IMR-90 (cell line): ENCODE data around the gene PEAK1. TPM values are rescaled to one million over a fixed set of nuclear protein-coding genes. Genes with fewer than 3 reads are reported as not detected.

Source experiments
- ATAC-seq: fragments of 200-7000 bp; cut with Tn5 transposase; 2 replicates; pipeline ENCODE4 v1.9.1; 2020; ENCODE audit warnings: low read depth, mild to moderate bottlenecking, moderate library complexity
- BruUV-seq: library from RNA; stranded (reverse); fragments of 400-500 nt; replicated peaks from 2 replicates; lab custom pipeline; 2021; lab: Mats Ljungman, UMichigan
- CTCF ChIA-PET: fragments of 300-600 bp; formaldehyde crosslinking; extraction: SDS; loops from one replicate; lab custom pipeline; 2021; ENCODE audit warnings: antibody characterized with exemption; lab: Yijun Ruan, JAX
- POLR2A ChIA-PET: fragments of 300-600 bp; sonication (Branson Sonifier 250); formaldehyde crosslinking; loops from one replicate; lab custom pipeline; 2022; ENCODE audit warnings: antibody characterized with exemption; ENCODE audit not compliant: unreplicated experiment; lab: Charles Lee
- DNase-seq: peaks from one replicate; pipeline ENCODE4 v3.0.0; 2013
- H2AFZ ChIP-seq: replicated peaks from 2 replicates; pipeline ENCODE3; 2013; ENCODE audit warnings: low read length, mild to moderate bottlenecking; ENCODE audit not compliant: poor library complexity
- H2AK5ac ChIP-seq: 2 replicates; pipeline ENCODE4 v1.6.1; 2013; ENCODE audit warnings: low read depth, low read length, inconsistent platforms
- H2AK9ac ChIP-seq: replicated peaks from 2 replicates; pipeline ENCODE3; 2013; ENCODE audit warnings: mild to moderate bottlenecking, low read depth, low read length, moderate library complexity; ENCODE audit not compliant: poor library complexity
- H2BK120ac ChIP-seq: 2 replicates; pipeline ENCODE4 v1.6.1; 2013; ENCODE audit warnings: low read depth, low read length, inconsistent platforms
- H2BK15ac ChIP-seq: 3 replicates; pipeline ENCODE4 v1.6.1; 2013; ENCODE audit warnings: low read depth, low read length, inconsistent platforms
- H2BK20ac ChIP-seq: 2 replicates; pipeline ENCODE4 v1.6.1; 2013; ENCODE audit warnings: low read depth, mild to moderate bottlenecking, inconsistent platforms, low read length, moderate library complexity
- H2BK5ac ChIP-seq: 2 replicates; pipeline ENCODE4 v1.6.1; 2013; ENCODE audit warnings: mild to moderate bottlenecking, low read depth, low read length, inconsistent platforms; ENCODE audit not compliant: poor library complexity, severe bottlenecking
- H3K14ac ChIP-seq: replicated peaks from 2 replicates; pipeline ENCODE4 v1.6.1; 2013; ENCODE audit warnings: low read depth, low read length, inconsistent platforms
- H3K18ac ChIP-seq: 2 replicates; pipeline ENCODE4 v1.6.1; 2013; ENCODE audit warnings: low read depth, low read length, control low read depth
- H3K23ac ChIP-seq: 2 replicates; pipeline ENCODE4 v1.6.1; 2013; ENCODE audit warnings: low read depth, low read length, inconsistent platforms
- H3K27ac ChIP-seq: 2 replicates; pipeline ENCODE4 v1.5.1; 2013; ENCODE audit warnings: mild to moderate bottlenecking, control low read depth, low read length; ENCODE audit not compliant: insufficient read depth
- H3K27me3 ChIP-seq: 2 replicates; pipeline ENCODE4 v1.6.1; 2013; ENCODE audit warnings: low read length; ENCODE audit not compliant: control insufficient read depth, insufficient read depth
- H3K36me3 ChIP-seq: 2 replicates; pipeline ENCODE4 v1.6.1; 2013; ENCODE audit warnings: low read length, mixed read lengths; ENCODE audit not compliant: control insufficient read depth, insufficient read depth
- H3K4ac ChIP-seq: 2 replicates; pipeline ENCODE4 v1.6.1; 2013; ENCODE audit warnings: low read depth, low read length, inconsistent platforms
- H3K4me1 ChIP-seq: 2 replicates; pipeline ENCODE4 v1.6.1; 2013; ENCODE audit warnings: low read length, mixed read lengths; ENCODE audit not compliant: control insufficient read depth, insufficient read depth
- H3K4me2 ChIP-seq: 2 replicates; pipeline ENCODE4 v1.6.1; 2013; ENCODE audit warnings: low read depth, mild to moderate bottlenecking, control low read depth, low read length, moderate library complexity
- H3K4me3 ChIP-seq: 2 replicates; pipeline ENCODE4 v1.5.1; 2013; ENCODE audit warnings: low read depth, mild to moderate bottlenecking, control low read depth, low read length, moderate library complexity; ENCODE audit not compliant: insufficient read depth
- H3K56ac ChIP-seq: 2 replicates; pipeline ENCODE4 v1.6.1; 2013; ENCODE audit warnings: low read length, inconsistent platforms; ENCODE audit not compliant: insufficient read depth; ENCODE audit errors: extremely low read depth
- H3K79me1 ChIP-seq, 2 experiments: 2 replicates each; pipeline ENCODE4 v1.6.1; 2013; ENCODE audit warnings: low read length in 2 of 2, inconsistent platforms in 1 of 2, low read depth in 1 of 2
- H3K9ac ChIP-seq: 2 replicates; pipeline ENCODE4 v1.6.1; 2013; ENCODE audit warnings: low read depth, low read length, control low read depth
- H3K9me1 ChIP-seq: 2 replicates; pipeline ENCODE4 v1.6.1; 2013; ENCODE audit warnings: low read length, inconsistent platforms; ENCODE audit not compliant: insufficient read depth
- H3K9me3 ChIP-seq: 2 replicates; pipeline ENCODE4 v1.6.1; 2013; ENCODE audit warnings: low read length; ENCODE audit not compliant: control insufficient read depth, insufficient read depth
- H4K20me1 ChIP-seq: 2 replicates; pipeline ENCODE4 v1.6.1; 2013; ENCODE audit warnings: low read length, inconsistent platforms; ENCODE audit not compliant: insufficient read depth
- H4K5ac ChIP-seq: 2 replicates; pipeline ENCODE4 v1.6.1; 2013; ENCODE audit warnings: mild to moderate bottlenecking, low read depth, low read length, control low read depth
- H4K8ac ChIP-seq, 2 experiments: 2 replicates each; pipeline ENCODE4 v1.6.1; 2013; ENCODE audit warnings: low read depth in 2 of 2, low read length in 2 of 2, control low read depth in 1 of 2, inconsistent platforms in 1 of 2
- H4K91ac ChIP-seq: 2 replicates; pipeline ENCODE4 v1.6.1; 2013; ENCODE audit warnings: low read depth, low read length, inconsistent platforms; ENCODE audit not compliant: insufficient read depth
- BHLHE40 ChIP-seq: fragments of 150-350 bp; IDR thresholded peaks from 2 replicates; pipeline ENCODE4 v1.6.1; 2016; ENCODE audit warnings: mild to moderate bottlenecking, low read depth, low read length
- CEBPB ChIP-seq: IDR thresholded peaks from 2 replicates; pipeline ENCODE4 v1.6.1; 2012; ENCODE audit warnings: low read depth, low read length, improper control_type of control experiment
- FOS ChIP-seq: fragments of 150-350 bp; IDR thresholded peaks from 2 replicates; pipeline ENCODE4 v1.6.1; 2016; ENCODE audit warnings: low read depth, low read length
- WGBS, 2 experiments: methylation state at CpG; one replicate each; pipeline versions ENCODE4 v1.1.5 to v1.1.7; 2013; ENCODE audit warnings: missing lambda C conversion rate in 2 of 2; ENCODE audit not compliant: insufficient read length in 1 of 2; ENCODE audit errors: extremely low coverage in 2 of 2; 5-methylcytosine and 5-hydroxymethylcytosine counted together
- dilution Hi-C: fragments of 300-500 bp; cut with HindIII; formaldehyde crosslinking; loops from one replicate; pipeline ENCODE4 v1.14.3; 2018; ENCODE audit warnings: low sequenced_read_pairs; ENCODE audit not compliant: unreplicated experiment
- in situ Hi-C: fragments of 300-500 bp; cut with MboI; formaldehyde crosslinking; loops from 3 replicates; pipeline ENCODE4 v1.14.3; 2019; ENCODE audit warnings: low sequenced_read_pairs, inconsistent platforms, mixed read lengths
- intact Hi-C: fragments of 100-400 bp; cut with micrococcal nuclease; formaldehyde crosslinking; loops from 2 replicates; pipeline ENCODE4 v1.10.0; 2022
- polyA plus RNA-seq, 3 experiments: library from polyadenylated mRNA; depleted of rRNA; stranded (reverse); fragments of >200 nt; gene quantifications; 2 replicates each; pipeline ENCODE4 v1.2.3, GENCODE V29; 2012; ENCODE audit warnings: low replicate concordance in 1 of 3
- total RNA-seq: library from RNA; depleted of rRNA; stranded (reverse); fragments of >200 nt; gene quantifications from 2 replicates; pipeline ENCODE4 v1.2.3, GENCODE V29; 2012

Gene PEAK1
- total and polyA plus RNA-seq, 2 of the 4 experiments (the other 2 are of a cell fraction): 21.5 to 43.9 TPM

DNA sequence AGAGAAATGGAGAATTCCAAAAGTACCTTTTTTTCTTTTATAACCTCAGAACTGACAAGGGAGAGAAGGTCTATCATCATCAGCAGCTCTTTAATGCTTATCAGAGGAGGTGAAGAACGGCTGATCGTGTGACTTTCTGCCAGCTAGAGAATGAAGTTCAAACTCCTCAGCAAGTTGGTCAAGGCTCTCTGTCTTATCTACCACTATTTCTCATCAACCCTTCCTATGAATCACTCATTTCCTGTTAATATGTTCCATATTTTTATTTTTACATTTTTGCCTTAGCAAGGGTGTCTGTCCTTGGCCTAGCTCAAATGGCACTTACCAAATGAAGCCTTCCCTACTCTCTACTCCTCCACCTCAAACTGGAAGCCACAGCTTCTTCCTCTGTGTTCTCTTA is 275.9 kb downstream of the PEAK1 start:
- no peak overlapping the region for H3K4me3 ChIP-seq
- TF ChIP-seq CEBPB: peak; percentile 6; the same call in 1 of the 2 replicates
- 0 out of 2 replicates have a peak, but pooled peaks have one; percentile 8 for TF ChIP-seq BHLHE40
- TF ChIP-seq FOS: no peak
- H4K20me1 ChIP-seq: peaks cover 5% of the 10 kb centered on the region; the same call in 1 of the 2 replicates
- H2BK120ac ChIP-seq: peak overlapping the region; percentile 98
- peak overlapping the region; percentile 77 for H3K9ac ChIP-seq
- H2AK5ac ChIP-seq: peak overlapping the region; percentile 99
- H3K4me1 ChIP-seq: peaks cover 25% of the 10 kb centered on the region
- H4K8ac ChIP-seq: peak overlapping the region; percentile 91 to 99
- peak overlapping the region; percentile 98 for H3K14ac ChIP-seq
- peak overlapping the region; percentile 94 for H3K4me2 ChIP-seq
- peak overlapping the region; percentile 100 for H2BK5ac ChIP-seq
- no peaks in the 10 kb centered on the region for H3K9me3 ChIP-seq
- peak overlapping the region; percentile 99 for H4K91ac ChIP-seq
- dilution Hi-C loops: no loop called here
- H3K79me1 ChIP-seq: peaks cover 25 to 47% of the 10 kb centered on the region in 2 experiments
- H3K4ac ChIP-seq: peak overlapping the region; percentile 99
- in situ Hi-C loops: no loop called here
- H3K23ac ChIP-seq: peak overlapping the region; percentile 95
- peak overlapping the region; percentile 98 for H3K56ac ChIP-seq
- WGBS, 2 experiments: no CpG with 5 or more reads among the region's 2 CpGs
- no peaks in the 10 kb centered on the region for H3K27me3 ChIP-seq
- peak overlapping the region; percentile 63 for H2AK9ac ChIP-seq
- peaks cover 3% of the 10 kb centered on the region; the same call in 1 of the 2 replicates for H3K36me3 ChIP-seq
- intact Hi-C loops: no loop called here
- DNase-seq (peak; percentile 59), ATAC-seq (peak; percentile 19)
- peak overlapping the region; percentile 97 for H2BK15ac ChIP-seq
- ChIA-PET CTCF (interaction anchor here (0.5 to 1.0 kb wide), 2 partner anchors 258 to 399 kb away, joined by 4 to 5 read pairs; no protein-coding TSS in a partner anchor), POLR2A (interaction anchor here (0.6 kb wide), 1 partner anchor 298 kb away, joined by 5 read pairs; no protein-coding TSS in a partner anchor)
- H2BK20ac ChIP-seq: peak overlapping the region; percentile 99
- peaks cover 9% of the 10 kb centered on the region for H3K9me1 ChIP-seq
- peak overlapping the region; percentile 99 for H4K5ac ChIP-seq
- peak overlapping the region; percentile 100 for H3K27ac ChIP-seq
- peak overlapping the region; percentile 100 for H3K18ac ChIP-seq
- BruUV-seq: no TSS peak
- no peak overlapping the region for H2AFZ ChIP-seq
